Naive thymus-derived CD8-positive, alpha-beta T cell (primary cell): ENCODE measurements around the gene GRIP2. TPM values are rescaled to one million over a fixed set of nuclear protein-coding genes. Genes with fewer than 3 reads are reported as not detected.
A peak's percentile ranks its signal among the peaks of the same experiment; 100 is the strongest.

ENCODE experiments used
- ATAC-seq, 2 donors: fragments of 150-1000 bp; cut with Tn5 transposase in 1 of 2; sonication (Bioruptor Pico), chemical (Tn5 transposase) in 1 of 2; 1 replicate in 1 of 2; 2 replicates in 1 of 2; pipeline ENCODE4 v1.10.0; 2021; ENCODE audit warnings: mild to moderate bottlenecking in 2 of 2, moderate library complexity in 2 of 2
- POLR2A ChIA-PET: fragments of 350-600 bp; sonication (Branson Sonifier 250); formaldehyde crosslinking; loops from one replicate; lab custom pipeline; 2021; ENCODE audit warnings: antibody characterized with exemption; lab: Charles Lee
- DNase-seq, 10 donors: peaks; one replicate each; pipeline versions ENCODE4 v3.0.0 to v3.0.0-alpha.2; 2020 to 2022
- H3K27ac Mint-ChIP-seq, 10 donors: one replicate each; pipeline ENCODE4 v1.8.0; 2020 to 2022; ENCODE audit warnings: mild to moderate bottlenecking in 10 of 10, mixed read lengths in 10 of 10, moderate library complexity in 4 of 10, inconsistent platforms in 1 of 10
- H3K27me3 Mint-ChIP-seq, 5 donors: one replicate each; pipeline ENCODE4 v1.8.0; 2021 to 2022; ENCODE audit warnings: mixed read lengths in 5 of 5
- H3K36me3 Mint-ChIP-seq, 3 donors: one replicate each; pipeline ENCODE4 v1.8.0; 2020 to 2022; ENCODE audit warnings: mixed read lengths in 3 of 3, mild to moderate bottlenecking in 2 of 3, inconsistent platforms in 1 of 3
- H3K4me1 Mint-ChIP-seq, 4 donors: one replicate each; pipeline ENCODE4 v1.8.0; 2021 to 2022; ENCODE audit warnings: mixed read lengths in 4 of 4
- H3K4me3 Mint-ChIP-seq, 10 donors: one replicate each; pipeline ENCODE4 v1.8.0; 2020 to 2022; ENCODE audit warnings: mild to moderate bottlenecking in 10 of 10, mixed read lengths in 10 of 10, moderate library complexity in 6 of 10, inconsistent platforms in 1 of 10
- H3K9me3 Mint-ChIP-seq, 9 donors: one replicate each; pipeline ENCODE4 v1.8.0; 2020 to 2022; ENCODE audit warnings: mixed read lengths in 9 of 9, mild to moderate bottlenecking in 3 of 9, inconsistent platforms in 1 of 9, moderate library complexity in 1 of 9
- polyA plus RNA-seq, 3 donors: library from polyadenylated mRNA; unstranded; fragments of 300-500 nt; fragmentation: Illumina TruSeq; gene quantifications; one replicate each; pipeline ENCODE4 v1.2.3, GENCODE V29; 2021
- total RNA-seq, 8 experiments: library from RNA in 2 of 8; stranded (reverse) in 2 of 8; gene quantifications; one replicate each; pipeline ENCODE4 v1.2.3 and lab custom pipeline; 2021 to 2026

Gene GRIP2
- total and polyA plus RNA-seq, 5 experiments from 2014 or later, result not detected

GRCh38 chr3:14534516-14535191 lies 5.5 kb downstream of the GRIP2 start:
- Mint-ChIP-seq H3K27me3 (peaks cover 0 to 30% (median 6%) of the 10 kb centered on the region in 5 donors), H3K4me1 (peaks cover 0 to 2% (median 0%) of the 10 kb centered on the region in 4 donors), H3K9me3 (no peaks in the 10 kb centered on the region), H3K27ac (peak overlapping the region in 1 of 10 donors; percentile 3), H3K4me3 (no peak overlapping the region), H3K36me3 (no peaks in the 10 kb centered on the region)
- ATAC-seq, result no peak
- peak in 1 of 10 donors; percentile 37 for DNase-seq
- POLR2A ChIA-PET, result no interaction called here

GRCh38 chr3:14533457-14533958 lies 6.6 kb downstream of the GRIP2 start:
- ATAC-seq (no peak), DNase-seq (peak in 1 of 10 donors; percentile 50)
- Mint-ChIP-seq H3K4me1 (peaks cover 0 to 1% (median 0%) of the 10 kb centered on the region in 4 donors), H3K36me3 (no peaks in the 10 kb centered on the region), H3K27ac (no peak overlapping the region), H3K4me3 (no peak overlapping the region), H3K9me3 (no peaks in the 10 kb centered on the region), H3K27me3 (peaks cover 0 to 32% (median 6%) of the 10 kb centered on the region in 5 donors)
- POLR2A ChIA-PET, result no interaction called here

GRCh38 chr3:14532691-14533456 lies 7.3 kb downstream of the GRIP2 start:
- POLR2A ChIA-PET, result no interaction called here
- peaks cover 1 to 32% (median 6%) of the 10 kb centered on the region in 5 donors for H3K27me3 Mint-ChIP-seq
- ATAC-seq, result no peak
- H3K36me3 Mint-ChIP-seq, result no peaks in the 10 kb centered on the region
- DNase-seq, result no peak
- no peak overlapping the region for H3K4me3 Mint-ChIP-seq
- no peaks in the 10 kb centered on the region for H3K4me1 Mint-ChIP-seq
- no peak overlapping the region for H3K27ac Mint-ChIP-seq
- no peaks in the 10 kb centered on the region for H3K9me3 Mint-ChIP-seq

- POLR2A ChIA-PET, result no interaction called here
- no peak for ATAC-seq
Observed at GRCh38 chr3:14531856-14532395, 8.2 kb downstream of the GRIP2 start.

GRCh38 chr3:14528081-14528480 lies 12.1 kb downstream of the GRIP2 start:
- Mint-ChIP-seq H3K4me3 (no peak overlapping the region), H3K36me3 (no peaks in the 10 kb centered on the region), H3K4me1 (no peaks in the 10 kb centered on the region), H3K27ac (no peak overlapping the region), H3K27me3 (peaks cover 5 to 28% (median 8%) of the 10 kb centered on the region in 5 donors), H3K9me3 (no peaks in the 10 kb centered on the region)
- ATAC-seq (no peak), DNase-seq (no peak)
- POLR2A ChIA-PET, result no interaction called here

More at GRCh38 chr3:14531856-14532395, 8.2 kb downstream of the GRIP2 start:
- Mint-ChIP-seq H3K4me1 (no peaks in the 10 kb centered on the region), H3K9me3 (no peaks in the 10 kb centered on the region), H3K4me3 (no peak overlapping the region), H3K27ac (no peak overlapping the region), H3K36me3 (no peaks in the 10 kb centered on the region), H3K27me3 (peaks cover 2 to 32% (median 6%) of the 10 kb centered on the region in 5 donors)
- DNase-seq, result no peak

GRCh38 chr3:14525685-14526631 lies 14.2 kb downstream of the GRIP2 start:
- Mint-ChIP-seq H3K27me3 (peaks cover 5 to 18% (median 7%) of the 10 kb centered on the region in 5 donors), H3K36me3 (no peaks in the 10 kb centered on the region), H3K4me1 (no peaks in the 10 kb centered on the region), H3K4me3 (no peak overlapping the region), H3K9me3 (no peaks in the 10 kb centered on the region), H3K27ac (no peak overlapping the region)
- POLR2A ChIA-PET, result no interaction called here
- DNase-seq, result no peak
- no peak for ATAC-seq

- no peaks in the 10 kb centered on the region for H3K4me1 Mint-ChIP-seq
- H3K27me3 Mint-ChIP-seq, result peaks cover under 1 to 15% (median 5%) of the 10 kb centered on the region in 5 donors
- ATAC-seq, result no peak
- H3K36me3 Mint-ChIP-seq, result no peaks in the 10 kb centered on the region
- H3K27ac Mint-ChIP-seq, result no peak overlapping the region
- POLR2A ChIA-PET, result no interaction called here
- H3K4me3 Mint-ChIP-seq, result no peak overlapping the region
- H3K9me3 Mint-ChIP-seq, result no peaks in the 10 kb centered on the region
- DNase-seq, result peak in 1 of 10 donors; percentile 45
Observed at GRCh38 chr3:14524920-14525660, 15.1 kb downstream of the GRIP2 start.

- no peaks in the 10 kb centered on the region for H3K4me1 Mint-ChIP-seq
- ATAC-seq (no peak), DNase-seq (no peak)
- POLR2A ChIA-PET, result no interaction called here
- peaks cover 0 to 10% (median 5%) of the 10 kb centered on the region in 5 donors for H3K27me3 Mint-ChIP-seq
- H3K36me3 Mint-ChIP-seq, result no peaks in the 10 kb centered on the region
- H3K27ac Mint-ChIP-seq, result no peak overlapping the region
- H3K4me3 Mint-ChIP-seq, result no peak overlapping the region
- H3K9me3 Mint-ChIP-seq, result no peaks in the 10 kb centered on the region
Observed at GRCh38 chr3:14524311-14524711, 15.8 kb downstream of the GRIP2 start.

- Mint-ChIP-seq H3K4me3 (no peak overlapping the region), H3K36me3 (no peaks in the 10 kb centered on the region), H3K27ac (no peak overlapping the region), H3K9me3 (no peaks in the 10 kb centered on the region), H3K4me1 (no peaks in the 10 kb centered on the region), H3K27me3 (peaks cover 0 to 10% (median 5%) of the 10 kb centered on the region in 5 donors)
- DNase-seq, result no peak
- ATAC-seq, result no peak
- POLR2A ChIA-PET, result no interaction called here
Observed at GRCh38 chr3:14523792-14524191, 16.4 kb downstream of the GRIP2 start.

GRCh38 chr3:14522768-14523167 lies 17.4 kb downstream of the GRIP2 start:
- Mint-ChIP-seq H3K36me3 (no peaks in the 10 kb centered on the region), H3K9me3 (no peaks in the 10 kb centered on the region), H3K27ac (no peak overlapping the region), H3K27me3 (peaks cover 0 to 10% (median 4%) of the 10 kb centered on the region in 5 donors), H3K4me1 (no peaks in the 10 kb centered on the region), H3K4me3 (no peak overlapping the region)
- DNase-seq (no peak), ATAC-seq (no peak)
- POLR2A ChIA-PET, result no interaction called here

GRCh38 chr3:14522129-14522691 lies 17.9 kb downstream of the GRIP2 start:
- Mint-ChIP-seq H3K4me1 (no peaks in the 10 kb centered on the region), H3K27ac (no peak overlapping the region), H3K4me3 (no peak overlapping the region), H3K9me3 (no peaks in the 10 kb centered on the region), H3K36me3 (no peaks in the 10 kb centered on the region), H3K27me3 (peaks cover 0 to 10% (median 4%) of the 10 kb centered on the region in 5 donors)
- no peak for ATAC-seq
- POLR2A ChIA-PET, result no interaction called here
- DNase-seq, result peak in 1 of 10 donors; percentile 50
